Midbrain (tissue), 1 donor: ENCODE measurements around the gene ITGA7.
"Not testable (repeated sequence)": the region's sequence is repeated elsewhere in the genome, so short reads cannot be mapped to it uniquely, and the experiment has no call there.

ENCODE experiments used
- DNase-seq: peaks from one replicate; lab custom pipeline; 2025; lab: John Stamatoyannopoulos, UW

Gene ITGA7

DNA sequence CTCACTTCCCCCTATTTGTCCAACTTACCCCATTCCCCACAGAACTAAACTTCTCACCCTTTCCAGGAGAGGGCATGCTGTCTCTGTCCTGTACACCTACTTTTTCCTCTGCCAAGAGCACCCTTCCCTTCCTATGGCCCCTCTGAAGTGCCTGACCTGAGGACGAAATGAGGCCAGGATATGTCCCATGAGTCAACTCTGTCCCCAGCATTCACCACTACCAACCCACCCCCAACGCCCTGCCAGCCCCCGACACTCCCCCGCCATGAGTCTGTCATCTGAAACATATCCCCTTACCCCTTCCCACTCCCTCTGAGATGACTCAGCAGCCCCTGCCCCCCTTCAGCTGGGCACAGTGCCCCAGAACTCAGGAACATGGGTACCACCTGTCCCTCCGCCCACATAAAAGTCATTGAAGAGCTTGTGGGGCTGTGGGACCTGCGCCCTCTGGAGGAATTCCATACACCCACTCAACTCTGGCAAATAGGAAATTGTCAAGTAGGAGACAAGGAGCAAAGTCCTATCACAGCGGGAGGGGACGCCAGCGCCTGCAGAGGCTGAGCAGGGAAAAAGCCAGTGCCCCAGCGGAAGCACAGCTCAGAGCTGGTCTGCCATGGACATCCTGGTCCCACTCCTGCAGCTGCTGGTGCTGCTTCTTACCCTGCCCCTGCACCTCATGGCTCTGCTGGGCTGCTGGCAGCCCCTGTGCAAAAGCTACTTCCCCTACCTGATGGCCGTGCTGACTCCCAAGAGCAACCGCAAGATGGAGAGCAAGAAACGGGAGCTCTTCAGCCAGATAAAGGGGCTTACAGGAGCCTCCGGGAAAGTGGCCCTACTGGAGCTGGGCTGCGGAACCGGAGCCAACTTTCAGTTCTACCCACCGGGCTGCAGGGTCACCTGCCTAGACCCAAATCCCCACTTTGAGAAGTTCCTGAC is 26.3 kb downstream of the ITGA7 start:
- no peak for DNase-seq

DNA sequence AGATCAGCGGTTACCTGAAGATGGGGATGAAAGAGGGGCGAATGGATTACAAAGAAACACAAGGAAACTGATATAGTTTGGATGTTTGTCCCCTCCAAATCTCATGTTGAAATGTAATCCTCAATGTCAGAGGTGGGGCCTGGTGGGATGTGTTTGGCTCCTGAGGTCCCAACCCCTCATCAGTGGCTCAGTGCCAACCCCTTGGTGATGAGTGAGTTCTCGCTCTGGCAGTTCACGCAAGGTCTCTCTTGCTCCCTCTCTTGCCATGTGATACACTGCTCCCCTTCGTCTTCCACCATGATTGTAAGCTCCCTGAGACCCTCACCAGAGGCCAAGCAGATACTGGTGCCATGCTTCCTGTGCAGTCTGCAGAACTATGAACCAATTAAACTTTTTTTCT is 28.0 kb downstream of the ITGA7 start:
- DNase-seq = no peak

DNA sequence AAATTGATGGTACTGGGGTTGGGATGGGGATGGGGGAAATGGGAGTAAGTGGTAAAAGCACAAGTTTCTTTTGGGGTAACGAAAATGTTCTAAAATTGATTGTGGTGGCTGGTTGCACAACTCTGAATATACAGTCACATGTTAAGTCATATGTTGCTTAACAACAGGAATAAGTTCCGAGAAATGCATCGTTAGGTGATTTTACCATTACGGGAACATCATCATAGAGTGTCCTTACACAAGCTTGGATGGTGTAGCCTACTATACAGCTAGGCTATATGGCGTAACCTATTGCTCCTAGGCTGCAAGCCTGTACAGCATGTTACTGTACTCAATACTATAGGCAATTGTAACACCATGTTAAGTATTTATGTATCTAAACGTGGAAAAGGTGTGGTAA is 31.0 kb downstream of the ITGA7 start:
- no peak for DNase-seq

DNA sequence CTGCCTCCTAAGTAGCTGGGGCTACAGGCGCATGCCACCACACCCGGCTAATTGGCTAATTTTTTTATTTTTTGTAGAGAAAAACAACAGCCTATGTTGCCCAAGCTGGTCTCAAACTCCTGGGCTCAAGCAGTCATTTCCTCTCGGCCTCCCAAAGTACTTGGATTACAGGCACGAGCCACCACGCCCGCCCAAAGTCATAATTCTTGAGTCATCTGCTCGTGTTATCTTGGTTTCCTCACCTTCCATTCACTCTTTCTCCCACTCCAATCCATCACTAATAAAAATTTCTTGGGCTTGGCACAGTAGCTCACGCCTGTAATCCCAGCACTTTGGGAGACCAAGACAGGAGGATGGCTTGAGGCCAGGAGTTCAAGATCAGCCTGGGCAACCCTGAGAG is 32.0 kb downstream of the ITGA7 start:
- no peak for DNase-seq

DNA sequence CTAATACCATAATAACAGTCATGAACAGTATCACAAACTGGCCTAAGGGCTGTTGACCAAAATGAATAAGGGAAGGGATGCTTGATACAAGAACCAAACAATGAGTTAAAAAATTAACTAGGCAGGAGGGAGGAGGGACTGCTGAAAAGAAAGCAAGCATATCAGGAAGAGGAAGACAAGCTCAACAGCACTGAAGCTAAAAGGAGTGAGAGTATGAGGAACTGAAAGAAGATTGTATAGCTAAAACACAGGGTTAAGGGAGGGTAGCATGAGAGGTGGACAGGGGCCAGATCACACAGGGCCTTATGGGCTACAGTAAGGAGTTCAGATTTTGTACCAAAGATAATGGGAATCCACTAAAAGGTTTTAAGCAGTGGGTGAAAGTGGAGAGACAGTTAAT is 34.1 kb downstream of the ITGA7 start:
- peak; percentile 18 for DNase-seq

DNA sequence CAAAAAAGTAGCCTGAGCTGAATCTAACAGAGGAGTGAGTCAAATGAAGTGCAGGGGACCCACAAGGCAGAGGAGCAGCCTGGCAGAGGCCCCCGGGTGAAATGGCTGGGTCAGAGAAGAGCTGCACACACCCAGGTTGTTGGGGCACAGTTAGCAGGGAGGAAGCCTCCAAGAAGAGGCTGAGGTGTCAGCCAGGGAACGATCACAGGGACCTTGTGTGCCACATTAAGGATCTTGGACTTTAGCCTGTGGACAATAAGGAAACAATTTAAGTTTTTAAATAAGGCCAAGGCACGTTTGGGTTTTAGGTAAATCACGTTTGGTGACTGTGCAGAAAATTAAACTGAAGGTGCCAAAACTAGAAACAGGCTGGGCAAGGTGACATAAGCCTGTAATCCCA is 36.0 kb downstream of the ITGA7 start:
- no peak for DNase-seq

DNA sequence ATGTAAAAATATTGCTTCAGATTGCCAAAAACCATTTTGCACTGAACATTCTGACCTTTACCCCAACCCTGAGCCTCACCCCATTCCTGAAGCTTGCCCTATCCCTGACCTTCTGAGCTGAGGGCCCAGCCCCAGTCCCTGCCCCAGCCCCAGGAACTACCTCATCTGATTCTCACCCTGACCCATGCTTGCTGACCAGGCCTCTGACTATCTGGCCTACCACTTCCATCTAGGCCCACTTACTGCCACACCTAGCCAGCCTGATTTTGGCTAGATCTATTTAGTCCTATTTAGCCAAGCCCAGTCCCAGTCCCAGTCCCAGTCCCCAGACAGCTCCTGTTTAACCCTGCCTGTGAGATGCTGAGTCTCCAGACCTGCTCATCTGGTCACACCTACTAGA is 37.4 kb downstream of the ITGA7 start:
- no peak for DNase-seq

DNA sequence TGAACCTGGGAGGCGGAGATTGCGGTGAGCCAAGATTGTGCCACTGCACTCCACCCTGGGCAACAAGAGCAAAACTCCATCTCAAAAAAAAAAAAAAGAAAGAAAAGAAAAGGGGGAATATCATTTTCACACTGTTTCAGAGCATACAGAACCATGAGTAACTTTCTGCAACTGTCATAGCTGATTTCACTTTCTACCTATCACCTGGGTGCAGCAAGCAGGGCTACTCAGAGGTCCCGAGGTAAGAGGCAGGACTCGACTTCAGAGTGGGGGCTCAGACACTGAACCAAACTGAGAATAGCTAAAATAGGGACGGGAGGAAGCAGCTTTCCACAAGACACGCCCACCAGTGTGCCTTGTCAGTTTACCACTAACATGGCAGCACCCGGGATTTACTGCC is 41.2 kb downstream of the ITGA7 start:
- DNase-seq = no peak

DNA sequence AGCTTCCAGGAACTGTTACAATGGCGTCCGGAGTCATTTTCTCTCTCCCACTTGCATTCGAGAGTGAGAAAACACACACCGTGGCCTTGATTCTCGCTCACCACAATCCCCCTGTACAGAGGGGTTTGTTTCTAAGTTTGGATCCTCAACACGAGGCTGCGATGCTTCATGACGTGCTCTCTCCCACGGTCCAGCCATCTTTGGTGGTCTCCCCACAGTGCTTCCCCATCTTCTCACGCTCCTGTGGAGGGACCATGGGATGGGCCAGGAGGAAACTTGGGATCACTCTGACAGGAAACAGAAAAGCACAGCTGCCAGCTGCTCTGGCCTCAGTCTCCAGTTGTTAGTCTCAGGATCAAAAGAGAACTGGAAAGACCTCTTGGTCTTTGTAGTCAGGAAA is 42.9 kb downstream of the ITGA7 start:
- DNase-seq = no peak

DNA sequence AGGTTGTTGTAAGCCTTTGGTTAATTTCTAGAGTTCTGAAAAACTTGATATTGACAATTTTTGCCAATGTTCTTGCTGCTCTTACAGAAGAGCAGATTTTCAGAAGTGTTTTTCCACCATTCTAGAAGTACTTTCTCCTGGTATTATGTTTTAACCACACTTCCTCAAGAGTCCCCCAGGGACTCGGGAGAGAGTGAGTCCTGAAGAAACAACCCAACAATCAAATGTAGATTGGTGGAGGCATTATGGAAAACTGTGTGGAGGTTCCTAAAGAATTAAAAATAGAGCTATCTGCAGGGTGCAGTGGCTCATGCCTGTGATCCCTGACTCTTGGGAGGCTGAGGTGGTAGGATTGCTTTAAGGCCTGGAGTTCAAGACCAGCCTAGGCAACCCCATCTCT is 44.3 kb downstream of the ITGA7 start:
- no peak for DNase-seq

DNA sequence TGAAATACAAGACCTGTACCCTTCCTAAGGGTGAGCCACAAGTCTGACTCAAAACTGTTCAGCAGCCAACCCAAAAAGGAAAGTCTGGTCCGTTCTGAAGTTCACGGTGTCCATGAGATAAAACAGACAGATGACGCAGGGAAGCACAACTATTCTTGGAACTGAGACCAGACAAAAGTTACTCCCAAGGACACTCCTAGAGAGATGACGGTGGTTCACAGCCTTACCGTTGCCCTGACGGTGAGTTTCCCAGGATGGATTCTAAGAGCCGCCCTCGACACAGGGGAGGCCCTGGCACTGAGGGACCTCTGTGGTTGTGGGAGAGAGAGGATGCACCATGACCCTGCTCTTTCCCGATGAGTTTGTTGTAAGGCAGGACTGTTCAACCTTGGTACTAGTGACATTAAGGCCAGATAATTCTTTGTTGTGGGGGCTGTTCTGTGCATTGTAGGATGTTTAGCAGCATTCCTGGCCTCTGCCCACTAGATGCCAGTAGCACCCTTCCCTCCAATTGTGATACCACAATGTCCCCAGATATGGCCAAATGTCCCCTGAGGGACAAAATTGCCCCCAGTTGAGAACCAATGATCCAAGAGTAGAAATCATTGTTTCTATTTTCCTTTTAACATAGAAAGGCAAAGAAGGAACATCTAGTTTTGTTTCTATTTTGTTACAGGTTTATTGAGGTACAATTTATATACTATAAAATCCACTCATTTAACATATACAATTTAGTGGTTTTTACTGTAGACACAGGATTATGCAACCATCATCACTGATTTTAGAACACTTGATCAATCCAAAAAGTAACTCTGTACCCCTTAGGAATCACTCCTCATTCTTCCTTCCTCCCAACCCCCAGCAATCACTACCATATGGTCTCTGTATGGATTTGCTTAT is 48.0 kb downstream of the ITGA7 start:
- DNase-seq = no peak

DNA sequence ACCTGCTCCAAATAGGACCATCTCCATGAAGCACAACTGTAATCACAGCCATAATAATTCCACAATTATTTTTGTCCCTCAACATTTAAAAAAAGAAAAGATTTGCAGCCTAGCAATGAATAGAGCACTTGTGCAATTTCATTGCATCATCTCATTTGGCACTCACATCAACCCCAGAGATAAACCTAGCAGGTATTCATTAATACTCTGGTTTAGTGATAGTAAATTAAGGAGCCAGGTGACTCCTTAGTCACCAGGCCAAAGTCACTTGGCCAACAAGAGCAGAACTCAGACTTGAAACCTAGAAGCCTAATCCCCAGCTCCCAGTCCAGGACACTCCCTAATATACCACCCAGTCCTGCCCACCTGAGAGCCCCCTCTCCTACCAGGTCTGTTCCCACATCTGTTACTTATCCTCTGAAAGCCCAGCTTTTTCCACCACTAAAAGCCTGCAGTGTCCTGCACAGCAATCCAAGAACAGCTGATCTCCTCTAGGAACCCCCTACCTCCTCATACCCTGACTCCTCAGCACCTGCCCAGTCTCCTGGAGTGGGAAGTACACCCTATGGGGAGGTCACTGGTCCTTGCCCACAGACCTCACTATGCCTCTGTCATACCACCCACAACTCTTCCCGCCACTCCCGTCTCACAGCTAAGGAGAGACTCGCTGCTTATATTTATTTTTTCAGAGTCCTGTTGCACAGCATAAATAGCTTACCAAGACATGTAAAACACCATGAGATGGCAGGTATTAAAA is 48.9 kb downstream of the ITGA7 start:
- no peak for DNase-seq

DNA sequence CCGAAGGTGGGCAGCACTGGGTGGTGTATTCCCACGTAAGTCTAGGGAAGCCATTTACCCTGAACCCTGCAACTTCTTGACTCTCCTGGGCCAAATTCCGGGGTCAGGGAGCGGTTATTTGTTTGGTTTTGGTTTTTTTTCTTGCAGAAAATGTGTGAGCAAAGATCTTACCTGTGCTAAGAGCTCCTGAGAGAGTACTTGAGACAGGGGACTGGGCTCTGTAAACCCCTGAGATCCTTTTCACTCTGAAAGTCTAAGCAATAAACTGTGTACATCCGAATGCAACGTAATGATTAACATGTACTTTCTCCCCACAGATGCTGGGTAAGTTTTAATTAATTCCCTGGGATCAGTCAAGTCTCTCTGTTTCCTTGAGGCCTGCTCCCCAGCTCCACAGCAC is 49.5 kb downstream of the ITGA7 start:
- no peak for DNase-seq

DNA sequence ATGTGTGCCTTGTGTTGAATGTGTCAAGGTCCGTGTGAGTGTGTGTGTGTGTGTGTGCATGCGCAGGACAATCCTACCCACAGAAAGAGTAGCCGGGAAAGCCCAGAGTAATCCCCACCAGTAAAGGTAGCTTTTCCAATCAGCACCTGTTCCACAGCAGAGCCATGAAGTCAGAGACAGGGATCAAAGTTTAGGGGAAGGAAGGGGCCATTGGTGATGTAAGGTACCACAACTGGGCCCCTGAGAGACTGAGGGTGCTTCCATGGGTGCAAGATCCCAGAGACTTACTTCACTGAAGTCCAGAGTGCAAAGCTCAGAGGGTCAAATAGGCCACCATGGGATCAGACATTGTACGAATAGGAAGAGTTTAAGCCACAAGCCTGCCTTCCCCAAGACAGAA is 50.5 kb downstream of the ITGA7 start:
- DNase-seq = no peak

DNA sequence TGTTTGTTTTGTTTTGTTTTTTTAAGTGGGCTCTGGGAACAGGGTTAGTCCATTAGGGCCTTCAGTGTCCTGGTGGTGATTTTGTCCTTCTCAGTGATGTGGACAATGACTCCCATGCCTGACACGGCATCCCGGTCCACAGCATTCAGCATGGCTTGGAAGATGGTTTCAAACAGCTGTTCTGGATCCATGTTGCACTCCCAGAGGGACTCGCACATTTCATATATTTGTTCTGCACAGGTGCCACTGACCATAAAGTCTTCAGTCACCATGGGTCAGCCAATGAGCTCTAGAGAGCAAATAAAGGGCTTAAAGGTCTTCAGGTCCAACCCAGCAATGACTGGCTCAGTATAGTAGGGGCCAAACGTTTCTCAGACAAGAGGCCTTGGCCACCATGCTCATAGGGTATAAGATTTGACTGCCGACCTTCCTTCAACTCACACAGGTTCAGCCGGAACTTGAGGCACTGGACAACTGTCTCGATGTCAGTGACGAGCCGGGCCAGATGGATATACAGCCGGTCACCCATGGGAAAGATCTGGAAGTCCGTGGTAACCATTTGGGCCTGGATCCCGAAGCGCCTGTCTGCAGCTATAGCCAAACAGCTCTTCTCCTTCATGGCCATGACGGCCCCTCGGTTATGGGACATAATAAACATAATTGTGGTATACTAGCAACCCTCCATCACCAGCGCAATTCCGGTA is 53.0 kb downstream of the ITGA7 start:
- DNase-seq = no peak

DNA sequence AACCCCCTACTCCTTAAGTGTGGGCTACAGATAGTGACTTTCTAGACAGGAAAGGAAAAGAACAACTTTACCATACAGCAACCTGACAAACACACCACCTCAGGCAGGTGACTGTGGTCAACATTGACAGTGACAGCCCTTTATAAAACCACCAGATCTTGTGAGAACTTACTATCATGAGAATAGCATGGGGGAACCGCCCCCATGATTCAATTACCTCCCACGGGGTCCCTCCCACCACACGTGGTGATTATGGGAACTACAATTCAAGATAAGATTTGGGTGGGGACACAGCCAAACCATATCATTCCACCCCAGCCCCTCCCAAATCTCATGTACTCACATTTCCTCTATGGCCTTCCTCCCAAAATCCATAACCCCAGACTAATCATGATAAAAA is 54.7 kb downstream of the ITGA7 start:
- DNase-seq = no peak

DNA sequence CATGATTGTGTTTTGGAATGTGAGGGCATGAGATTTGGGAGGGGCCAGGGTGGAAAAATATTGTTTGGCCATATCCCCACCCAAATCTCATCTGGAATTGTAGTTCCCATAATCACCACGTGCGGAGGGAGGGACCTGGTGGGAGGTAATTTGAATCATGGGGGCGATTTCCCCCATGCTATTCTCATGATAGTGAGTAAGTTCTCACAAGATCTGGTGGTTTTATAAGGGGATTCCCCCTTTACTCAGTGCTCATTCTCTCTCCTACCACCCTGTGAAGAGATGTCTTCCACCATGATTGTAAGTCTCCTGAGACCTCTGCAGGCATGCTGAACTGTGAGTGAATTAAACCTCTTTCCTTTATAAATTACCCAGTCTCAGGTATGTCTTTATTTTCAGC is 55.4 kb downstream of the ITGA7 start:
- no peak for DNase-seq

DNA sequence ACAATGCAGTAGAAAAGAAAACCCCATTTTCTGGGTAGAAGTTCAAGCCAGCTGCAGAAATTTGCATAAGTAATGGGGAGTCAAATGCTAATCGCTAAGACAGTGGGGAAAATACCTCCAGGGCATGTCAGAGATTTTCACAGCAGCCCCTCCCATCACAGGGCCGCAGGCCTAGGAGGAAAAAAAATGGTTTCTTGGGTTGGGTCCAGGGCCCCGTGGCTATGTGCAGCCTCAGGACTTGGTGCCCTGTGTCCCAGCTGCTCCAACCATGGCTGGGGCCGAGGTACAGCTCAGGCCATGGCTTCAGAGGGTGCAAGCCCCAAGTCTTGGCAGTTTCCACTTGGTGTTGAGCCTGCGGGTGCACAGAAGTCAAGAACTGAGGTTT is 56.4 kb downstream of the ITGA7 start:
- no peak for DNase-seq

DNA sequence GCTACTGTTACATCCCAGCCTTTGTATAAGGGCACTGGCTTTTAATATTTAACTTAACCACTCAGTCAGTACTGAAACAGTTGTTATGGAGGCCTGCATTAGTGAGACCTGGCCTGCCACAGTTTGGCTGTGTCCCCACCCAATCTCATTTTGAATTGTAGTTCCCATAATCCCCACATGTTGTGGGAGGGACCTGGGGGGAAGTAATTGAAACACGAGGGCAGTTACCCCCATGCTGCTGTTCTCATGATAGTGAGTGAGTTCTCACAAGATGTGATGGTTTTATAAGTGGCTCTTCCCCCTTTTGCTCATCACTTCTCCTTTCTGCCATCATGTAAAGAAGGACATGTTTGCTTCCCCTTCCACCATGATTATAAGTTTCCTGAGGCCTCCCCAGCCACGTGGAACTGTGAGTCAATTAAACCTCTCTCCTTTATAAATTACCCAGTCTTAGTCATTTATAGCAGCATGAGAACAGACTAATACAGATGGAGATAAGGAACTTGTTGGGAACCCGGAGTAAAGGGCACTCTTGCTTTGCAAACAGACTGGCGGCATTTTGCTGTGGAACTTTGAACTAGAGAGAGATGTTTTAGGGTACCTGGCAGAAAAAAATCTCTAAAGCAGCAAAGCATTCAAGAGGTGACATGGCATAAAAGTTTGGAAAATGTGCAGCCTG is 56.9 kb downstream of the ITGA7 start:
- DNase-seq = not testable (repeated sequence)

DNA sequence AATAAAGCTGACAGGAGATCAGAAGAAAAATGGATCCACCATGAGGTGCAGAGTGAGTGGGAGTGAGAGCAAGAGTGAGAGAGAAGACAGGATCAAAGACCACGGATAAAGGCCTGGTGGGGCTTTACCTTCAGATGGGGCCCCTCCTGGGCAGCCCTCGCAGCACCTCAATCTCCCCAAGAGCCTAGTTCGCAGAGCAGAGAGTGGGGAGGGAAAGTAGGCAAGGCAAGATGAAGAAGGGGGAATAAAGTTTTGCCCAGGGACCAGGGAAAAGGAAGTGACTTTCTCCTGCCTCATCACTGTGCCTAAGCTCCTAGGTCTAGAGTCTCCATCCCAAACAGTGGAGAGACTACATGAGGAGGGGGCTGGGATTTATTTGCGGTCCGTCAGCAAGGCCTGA is 60.7 kb downstream of the ITGA7 start:
- DNase-seq = no peak

DNA sequence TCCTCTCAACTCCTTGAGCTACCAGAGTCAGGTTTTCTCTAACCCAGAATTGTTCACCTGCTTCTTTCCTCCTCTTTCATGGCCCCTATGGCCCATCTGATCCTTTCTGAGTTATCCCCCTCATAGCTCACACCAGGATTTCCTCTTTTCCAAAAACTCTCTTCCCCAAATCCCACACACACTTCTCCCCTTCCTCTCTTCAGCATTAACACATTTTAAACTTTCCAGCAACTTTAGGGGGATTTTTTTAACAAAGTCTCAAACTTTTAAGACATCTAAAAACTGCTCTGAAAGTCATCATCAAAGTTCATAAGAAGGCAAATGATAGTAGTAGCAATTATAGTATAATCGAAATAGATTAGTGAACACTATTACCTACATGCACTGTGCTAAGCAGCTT is 63.1 kb downstream of the ITGA7 start:
- DNase-seq = no peak
